ENCODE measurements around the gene ACSL5. TPM values are rescaled to one million over a fixed set of nuclear protein-coding genes. Genes with fewer than 3 reads are reported as not detected.
"Not testable (repeated sequence)": the region's sequence is repeated elsewhere in the genome, so short reads cannot be mapped to it uniquely, and the experiment has no call there.

ACSL5 gene
- total and polyA plus RNA-seq, 4 donors: 15.0 to 201 (median 43.5) TPM

DNA sequence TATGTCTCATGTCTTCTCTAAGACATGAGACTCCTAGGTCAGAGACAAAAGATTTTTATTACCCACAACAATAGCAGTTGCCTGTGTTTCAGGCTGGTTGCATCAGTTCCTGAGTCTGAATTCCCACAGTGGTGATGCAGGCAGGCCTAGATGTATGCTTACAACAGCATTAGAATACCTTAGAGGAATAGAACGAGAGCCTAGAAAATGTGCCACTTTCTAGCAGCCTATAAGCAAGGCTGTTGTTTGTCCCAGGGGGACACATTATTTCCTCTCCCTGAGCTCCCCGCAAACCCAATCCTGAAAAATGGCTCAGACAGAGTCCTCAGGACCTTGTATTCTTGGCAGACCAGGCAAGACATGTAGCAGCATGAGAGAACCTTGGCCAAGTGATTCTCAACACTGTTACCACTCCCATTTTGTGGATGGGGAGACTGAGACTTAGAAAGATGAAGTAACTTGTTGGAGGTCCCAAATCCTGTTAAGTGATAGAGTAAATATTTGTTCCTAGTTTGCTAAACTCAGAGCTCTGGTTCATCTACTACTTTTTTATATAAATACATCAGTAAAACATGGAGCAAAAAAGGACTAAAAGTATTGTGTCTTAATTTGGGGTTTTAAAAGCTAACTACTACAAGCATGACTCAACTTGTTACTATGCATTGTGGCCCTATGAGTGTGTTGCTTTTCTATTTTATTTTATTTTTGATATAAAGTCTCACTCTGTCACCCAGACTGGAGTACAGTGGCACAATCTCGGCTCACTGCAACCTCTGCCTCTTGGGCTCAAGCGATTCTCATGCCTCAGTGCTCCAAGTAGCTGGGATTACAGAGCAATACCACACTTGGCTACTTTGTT is 87.3 kb downstream of the ACSL5 start:
- TF ChIP-seq, protein P1, sequence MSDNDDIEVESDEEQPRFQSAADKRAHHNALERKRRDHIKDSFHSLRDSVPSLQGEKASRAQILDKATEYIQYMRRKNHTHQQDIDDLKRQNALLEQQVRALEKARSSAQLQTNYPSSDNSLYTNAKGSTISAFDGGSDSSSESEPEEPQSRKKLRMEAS (IDR thresholded peaks at IDR 0.05): no peak
- no peak for TF ChIP-seq SP1 (IDR thresholded peaks at IDR 0.05)
- TF ChIP-seq GABPA (IDR thresholded peaks at IDR 0.05 in 1 of 2, conservative IDR thresholded peaks at IDR 0.05 in 1 of 2): no peak
- TF ChIP-seq ATF3 (IDR thresholded peaks at IDR 0.05): no peak
- no peak for TF ChIP-seq FOXA1 (IDR thresholded peaks at IDR 0.05)
- no peak for TF ChIP-seq RAD21 (IDR thresholded peaks at IDR 0.05)
- no peak for TF ChIP-seq EGR1 (IDR thresholded peaks at IDR 0.05; ENCODE audit: low read depth in 2 of 2)
- no peak for TF ChIP-seq HNF4G (IDR thresholded peaks at IDR 0.05)
- no peak for TF ChIP-seq FOXA2 (IDR thresholded peaks at IDR 0.05)
- Histone ChIP-seq H3K9me3 (ENCODE audit: control insufficient read depth in 4 of 4, low read length in 3 of 4) (no peaks in the 10 kb centered on the region), H3K27me3 (ENCODE audit: control insufficient read depth in 4 of 4, insufficient read depth in 4 of 4, low read length in 3 of 4) (no peaks in the 10 kb centered on the region), H3K9ac (ENCODE audit: low read depth in 1 of 2, low read length in 2 of 2) (no peak overlapping the region), H3K27ac (ENCODE audit: low read depth in 1 of 2, low read length in 2 of 2) (no peak overlapping the region), H3K36me3 (ENCODE audit: control insufficient read depth in 4 of 4, insufficient read depth in 3 of 4, low read depth in 1 of 4, low read length in 3 of 4) (peaks cover 0 to 16% (median 10%) of the 10 kb centered on the region in 4 donors), H3K4me3 (ENCODE audit: low read depth in 1 of 3, low read length in 3 of 3) (no peak overlapping the region), H3K4me1 (ENCODE audit: control insufficient read depth in 4 of 4, insufficient read depth in 4 of 4, low read length in 3 of 4) (no peaks in the 10 kb centered on the region)
- over 99% methylated on average over 4 of the region's 4 CpGs for WGBS
- DNase-seq (ENCODE audit: low spot score): no peak

DNA sequence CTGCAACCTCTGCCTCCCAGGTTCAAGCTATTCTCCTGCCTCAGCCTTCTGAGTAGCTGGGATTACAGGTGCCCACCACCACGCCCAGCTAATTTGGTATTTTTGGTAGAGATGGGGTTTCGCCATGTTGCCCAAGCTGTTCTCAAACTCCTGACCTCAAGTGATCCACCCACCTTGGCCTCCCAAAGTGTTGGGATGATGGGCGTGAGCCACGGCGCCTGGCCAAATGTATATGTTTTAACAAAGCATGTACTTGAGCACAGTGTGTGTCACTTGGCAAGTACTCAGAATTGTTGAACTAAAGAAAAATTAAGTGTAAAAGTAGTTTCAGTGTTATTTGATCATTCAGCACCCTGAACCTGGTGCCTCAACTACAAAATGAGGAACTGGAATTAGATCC is 90.2 kb downstream of the ACSL5 start:
- H3K4me1 ChIP-seq (ENCODE audit: control insufficient read depth in 4 of 4, insufficient read depth in 4 of 4, low read length in 3 of 4); H3K9me3 ChIP-seq (ENCODE audit: control insufficient read depth in 4 of 4, low read length in 3 of 4); H3K27me3 ChIP-seq (ENCODE audit: control insufficient read depth in 4 of 4, insufficient read depth in 4 of 4, low read length in 3 of 4); H3K27ac ChIP-seq (ENCODE audit: low read depth in 1 of 2, low read length in 2 of 2); DNase-seq (ENCODE audit: low spot score); H3K4me3 ChIP-seq (ENCODE audit: low read depth in 1 of 3, low read length in 3 of 3); H3K9ac ChIP-seq (ENCODE audit: low read depth in 1 of 2, low read length in 2 of 2): not testable (repeated sequence)
- H3K36me3 ChIP-seq (ENCODE audit: control insufficient read depth in 4 of 4, insufficient read depth in 3 of 4, low read depth in 1 of 4, low read length in 3 of 4): peaks cover 0 to 23% (median 12%) of the 10 kb centered on the region in 4 donors
- over 99% methylated on average over 5 of the region's 5 CpGs for WGBS

GRCh38 chr10:112465299-112465883 is 91.5 kb downstream of the ACSL5 start:
- no peak for TF ChIP-seq FOXA2 (IDR thresholded peaks at IDR 0.05)
- no peak for TF ChIP-seq NR2F2 (IDR thresholded peaks at IDR 0.05)
- no peak for TF ChIP-seq TAF1 (conservative IDR thresholded peaks at IDR 0.05)
- no peak for TF ChIP-seq JUND (IDR thresholded peaks at IDR 0.05)
- TF ChIP-seq EGR1 (IDR thresholded peaks at IDR 0.05; ENCODE audit: low read depth in 2 of 2): no peak
- TF ChIP-seq YY1 (IDR thresholded peaks at IDR 0.05): no peak
- no peak for TF ChIP-seq RAD21 (IDR thresholded peaks at IDR 0.05)
- TF ChIP-seq, protein P1 (IDR thresholded peaks at IDR 0.05): no peak
- no peak for TF ChIP-seq SP1 (IDR thresholded peaks at IDR 0.05)
- no peak for TF ChIP-seq ATF3 (IDR thresholded peaks at IDR 0.05)
- no peak for TF ChIP-seq CTCF (IDR thresholded peaks at IDR 0.05; ENCODE audit: low read depth, low read length, missing input control)
- TF ChIP-seq FOXA1 (IDR thresholded peaks at IDR 0.05): no peak
- TF ChIP-seq HNF4A (conservative IDR thresholded peaks at IDR 0.05): no peak
- TF ChIP-seq HNF4G (IDR thresholded peaks at IDR 0.05): no peak
- no peak overlapping the region for H3K9ac ChIP-seq (ENCODE audit: low read depth in 1 of 2, low read length in 2 of 2)
- H3K27ac ChIP-seq (ENCODE audit: low read depth in 1 of 2, low read length in 2 of 2): no peak overlapping the region
- no peaks in the 10 kb centered on the region for H3K27me3 ChIP-seq (ENCODE audit: control insufficient read depth in 4 of 4, insufficient read depth in 4 of 4, low read length in 3 of 4)
- no peaks in the 10 kb centered on the region for H3K4me1 ChIP-seq (ENCODE audit: control insufficient read depth in 4 of 4, insufficient read depth in 4 of 4, low read length in 3 of 4)
- H3K9me3 ChIP-seq (ENCODE audit: control insufficient read depth in 4 of 4, low read length in 3 of 4): no peaks in the 10 kb centered on the region
- peaks cover 0 to 23% (median 12%) of the 10 kb centered on the region in 4 donors for H3K36me3 ChIP-seq (ENCODE audit: control insufficient read depth in 4 of 4, insufficient read depth in 3 of 4, low read depth in 1 of 4, low read length in 3 of 4)
- WGBS: 96% methylated on average over 3 of the region's 3 CpGs
- H3K4me3 ChIP-seq (ENCODE audit: low read depth in 1 of 3, low read length in 3 of 3): no peak overlapping the region
- no peak for DNase-seq (ENCODE audit: low spot score)

Measured in liver (tissue), 9 donors.